Astrocyte of the spinal cord (primary cell): ENCODE measurements around the gene MBNL2.

Source experiments
- DNase-seq: peaks from one replicate; pipeline ENCODE4 v3.0.0; 2011; ENCODE audit warnings: low read depth, low spot score
- H3K4me3 ChIP-seq: 2 replicates; pipeline ENCODE4 v1.5.1; 2011; ENCODE audit warnings: low read depth, mild to moderate bottlenecking, low read length, moderate library complexity
- CTCF ChIP-seq: IDR thresholded peaks from 2 replicates; pipeline ENCODE4 v1.5.1; 2012; ENCODE audit warnings: low read depth, mild to moderate bottlenecking, low read length, inconsistent platforms
- in situ Hi-C: cut with HindIII; loops from 2 replicates; pipeline ENCODE4 v1.10.0; 2017; ENCODE audit warnings: low sequenced_read_pairs

The MBNL2 gene

GRCh38 chr13:97321101-97321500, 99.0 kb downstream of the MBNL2 start:
- DNase-seq = no peak
- no peak for TF ChIP-seq CTCF
- in situ Hi-C loops = no loop called here
- H3K4me3 ChIP-seq = no peak overlapping the region

- no peak overlapping the region for H3K4me3 ChIP-seq
- TF ChIP-seq CTCF = no peak
- in situ Hi-C loops = no loop called here
- DNase-seq = no peak
These were observed 99.6 kb downstream of the MBNL2 start for GRCh38 chr13:97321616-97322321.

DNA sequence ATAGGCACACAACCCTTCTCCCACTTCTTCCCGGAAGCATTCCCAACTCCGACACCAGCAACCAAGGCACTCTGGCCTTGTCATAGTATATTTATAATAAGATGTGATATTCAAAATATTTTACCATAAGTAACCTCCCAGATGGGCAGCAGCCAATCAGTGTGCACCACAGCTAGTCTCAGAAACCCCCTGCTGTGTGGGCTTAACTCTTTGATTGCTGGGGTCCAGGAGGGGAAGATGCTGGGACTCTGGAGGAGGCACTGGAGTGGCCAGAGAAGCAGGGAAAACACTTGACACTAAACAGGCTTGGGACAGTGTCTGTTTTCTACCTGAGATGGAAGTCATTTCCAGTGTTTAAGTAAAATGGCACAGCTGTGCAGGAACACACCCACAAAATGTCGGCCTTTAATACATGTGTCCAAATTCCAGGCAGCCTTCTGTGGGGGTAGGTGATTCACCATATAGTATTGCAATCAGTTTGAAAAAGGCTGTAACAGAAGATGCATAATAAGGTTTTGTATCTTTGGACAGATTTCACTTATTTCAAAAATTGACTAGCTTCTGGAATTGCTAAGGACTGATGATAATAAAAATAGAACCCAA, 100.7 kb downstream of the MBNL2 start:
- H3K4me3 ChIP-seq = no peak overlapping the region
- TF ChIP-seq CTCF = no peak
- DNase-seq = peak; percentile 45
- in situ Hi-C loops = no loop called here

GRCh38 chr13:97324115-97324514, 102.0 kb downstream of the MBNL2 start:
- no peak for TF ChIP-seq CTCF
- no peak overlapping the region for H3K4me3 ChIP-seq
- no peak for DNase-seq
- in situ Hi-C loops = no loop called here

DNA sequence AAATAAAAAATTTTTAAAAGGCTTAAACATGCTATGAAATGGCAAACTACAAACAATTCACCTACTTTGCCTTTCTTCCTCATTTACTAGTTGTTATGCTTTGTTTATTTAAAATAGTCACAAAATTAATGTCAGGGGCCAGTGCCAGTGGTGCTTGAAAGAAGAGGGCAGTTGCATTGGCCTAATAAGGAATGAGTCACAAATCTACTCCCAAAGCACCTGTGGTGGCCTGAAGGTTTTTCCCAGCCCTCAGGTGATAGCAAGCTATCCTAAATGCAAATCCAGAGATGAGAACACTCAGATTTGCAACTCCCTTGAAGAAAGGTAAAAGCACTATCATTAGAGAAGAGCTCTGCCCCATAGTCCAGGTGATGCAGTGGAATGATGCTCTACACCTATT, 103.6 kb downstream of the MBNL2 start:
- DNase-seq = no peak
- no peak overlapping the region for H3K4me3 ChIP-seq
- in situ Hi-C loops = no loop called here
- TF ChIP-seq CTCF = no peak

GRCh38 chr13:97327086-97327485, 105.0 kb downstream of the MBNL2 start:
- in situ Hi-C loops = no loop called here
- DNase-seq = no peak
- TF ChIP-seq CTCF = no peak
- H3K4me3 ChIP-seq = no peak overlapping the region
